Measurements from ENCODE around the gene HNF4A.

DNA sequence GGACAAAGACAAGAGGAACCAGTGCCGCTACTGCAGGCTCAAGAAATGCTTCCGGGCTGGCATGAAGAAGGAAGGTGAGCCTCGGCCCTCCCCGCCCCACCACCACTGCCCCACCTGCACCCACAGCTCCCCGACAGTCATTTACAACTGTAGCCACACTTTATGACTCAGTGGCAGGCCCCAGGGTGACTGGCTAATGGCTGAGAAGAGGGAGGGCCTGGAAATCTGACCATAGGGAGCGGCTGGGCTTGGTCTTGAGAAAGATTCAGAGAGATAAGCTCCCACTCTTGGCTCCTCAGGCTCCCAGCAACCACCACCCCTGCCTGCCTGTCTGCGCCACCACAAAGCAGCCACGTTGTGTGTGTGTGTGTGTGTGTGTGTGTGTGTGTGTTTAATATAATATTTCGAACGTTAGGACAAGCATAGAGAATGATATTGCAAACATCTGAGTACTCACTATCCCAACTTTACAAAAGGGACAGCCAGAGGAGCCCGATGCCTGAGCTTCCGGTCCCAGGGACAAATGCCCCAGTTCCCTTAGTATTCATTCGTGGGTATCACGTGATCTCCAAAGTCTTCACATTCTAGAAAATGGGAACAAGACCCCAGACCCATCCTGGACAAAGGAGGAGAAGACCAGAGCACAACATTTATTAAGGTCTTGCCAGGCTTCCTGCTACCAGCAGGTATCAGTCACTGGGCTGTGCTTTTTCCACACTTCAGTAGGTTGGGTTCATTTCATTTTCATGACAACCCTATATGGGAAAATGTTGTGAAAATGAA, 52.1 kb downstream of the HNF4A start:
- TF ChIP-seq EGR1 (IDR thresholded peaks at IDR 0.05) (no peak), CEBPB (IDR thresholded peaks at IDR 0.05) (no peak), EP300 (IDR thresholded peaks at IDR 0.05; ENCODE audit: borderline replicate concordance) (no peak), TCF12 (IDR thresholded peaks at IDR 0.05; ENCODE audit: low read depth) (no peak), TEAD4 (IDR thresholded peaks at IDR 0.05) (no peak), RAD21 (IDR thresholded peaks at IDR 0.05; ENCODE audit: low read depth) (no peak)
- TF ChIP-seq, protein P1, sequence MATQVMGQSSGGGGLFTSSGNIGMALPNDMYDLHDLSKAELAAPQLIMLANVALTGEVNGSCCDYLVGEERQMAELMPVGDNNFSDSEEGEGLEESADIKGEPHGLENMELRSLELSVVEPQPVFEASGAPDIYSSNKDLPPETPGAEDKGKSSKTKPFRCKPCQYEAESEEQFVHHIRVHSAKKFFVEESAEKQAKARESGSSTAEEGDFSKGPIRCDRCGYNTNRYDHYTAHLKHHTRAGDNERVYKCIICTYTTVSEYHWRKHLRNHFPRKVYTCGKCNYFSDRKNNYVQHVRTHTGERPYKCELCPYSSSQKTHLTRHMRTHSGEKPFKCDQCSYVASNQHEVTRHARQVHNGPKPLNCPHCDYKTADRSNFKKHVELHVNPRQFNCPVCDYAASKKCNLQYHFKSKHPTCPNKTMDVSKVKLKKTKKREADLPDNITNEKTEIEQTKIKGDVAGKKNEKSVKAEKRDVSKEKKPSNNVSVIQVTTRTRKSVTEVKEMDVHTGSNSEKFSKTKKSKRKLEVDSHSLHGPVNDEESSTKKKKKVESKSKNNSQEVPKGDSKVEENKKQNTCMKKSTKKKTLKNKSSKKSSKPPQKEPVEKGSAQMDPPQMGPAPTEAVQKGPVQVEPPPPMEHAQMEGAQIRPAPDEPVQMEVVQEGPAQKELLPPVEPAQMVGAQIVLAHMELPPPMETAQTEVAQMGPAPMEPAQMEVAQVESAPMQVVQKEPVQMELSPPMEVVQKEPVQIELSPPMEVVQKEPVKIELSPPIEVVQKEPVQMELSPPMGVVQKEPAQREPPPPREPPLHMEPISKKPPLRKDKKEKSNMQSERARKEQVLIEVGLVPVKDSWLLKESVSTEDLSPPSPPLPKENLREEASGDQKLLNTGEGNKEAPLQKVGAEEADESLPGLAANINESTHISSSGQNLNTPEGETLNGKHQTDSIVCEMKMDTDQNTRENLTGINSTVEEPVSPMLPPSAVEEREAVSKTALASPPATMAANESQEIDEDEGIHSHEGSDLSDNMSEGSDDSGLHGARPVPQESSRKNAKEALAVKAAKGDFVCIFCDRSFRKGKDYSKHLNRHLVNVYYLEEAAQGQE (IDR thresholded peaks at IDR 0.05; ENCODE audit: low read depth) = no peak
- TF ChIP-seq, protein P2, sequence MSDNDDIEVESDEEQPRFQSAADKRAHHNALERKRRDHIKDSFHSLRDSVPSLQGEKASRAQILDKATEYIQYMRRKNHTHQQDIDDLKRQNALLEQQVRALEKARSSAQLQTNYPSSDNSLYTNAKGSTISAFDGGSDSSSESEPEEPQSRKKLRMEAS (IDR thresholded peaks at IDR 0.05) = no peak

Measured in Ishikawa (cell line).